Right lobe of liver (tissue), 4 donors: ENCODE results near the gene CDC42BPA.

Experiments
- CTCF ChIP-seq, 4 donors: fragments of 200-600 bp in 3 of 4; fragments of 450-650 bp in 1 of 4; IDR thresholded peaks; one replicate each; pipeline versions ENCODE4 v1.5.1 to v1.8.0; 2016 to 2022; ENCODE audit warnings: antibody characterized with exemption in 4 of 4, mild to moderate bottlenecking in 2 of 4
- POLR2A ChIP-seq: fragments of 450-650 bp; IDR thresholded peaks from one replicate; pipeline ENCODE4 v1.6.1; 2017; ENCODE audit warnings: antibody characterized with exemption, mild to moderate bottlenecking
- donor health status: DM: no; HTN: no; CAD: no.
- donor health status: DM: no; HTN: no; CAD: no.
- donor health status: DM: no; HTN: yes; CAD: no.

GRCh38 chr1:226960944-226961765 lies 357.1 kb downstream of the CDC42BPA start:
- TF ChIP-seq CTCF (IDR thresholded peaks at IDR 0.05) (no peak), POLR2A (no peak)
